Measurements from ENCODE around the gene ARRB2.
"Not testable (repeated sequence)": the region's sequence is repeated elsewhere in the genome, so short reads cannot be mapped to it uniquely, and the experiment has no call there.

The ARRB2 gene

DNA sequence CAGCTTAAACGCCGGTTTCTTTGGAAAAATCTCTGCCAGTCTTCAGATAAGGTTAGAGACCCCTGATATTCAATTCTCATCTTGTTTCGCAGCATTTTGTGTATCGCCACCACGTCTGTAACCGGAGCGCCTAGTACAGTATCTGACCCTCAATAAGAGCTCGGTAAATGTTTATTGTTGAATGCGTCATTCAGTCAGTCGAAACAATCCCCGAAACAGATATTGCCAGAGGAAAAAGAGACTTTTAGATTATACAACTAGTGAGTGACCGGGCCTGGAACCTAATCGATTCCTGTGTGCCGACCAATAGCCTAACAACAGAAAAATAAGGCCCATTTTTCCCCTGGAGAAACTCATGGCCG is 7.1 kb upstream of the ARRB2 start:
- DNase-seq: no peak

DNA sequence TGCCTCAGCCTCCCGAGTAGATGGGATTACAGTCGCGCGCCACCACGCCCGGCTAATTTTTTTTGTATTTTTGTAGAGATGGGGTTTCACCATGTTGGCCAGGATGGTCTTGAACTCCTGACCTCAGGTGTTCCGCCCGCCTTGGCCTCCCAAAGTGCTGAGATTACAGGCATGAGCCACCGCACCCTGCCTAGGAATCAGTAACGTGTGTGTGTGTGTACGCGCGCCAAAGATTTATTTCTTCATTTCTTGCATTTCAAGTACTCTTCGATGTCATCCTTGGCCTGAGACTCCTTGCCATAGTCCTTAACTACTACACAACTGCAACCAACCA is 5.9 kb upstream of the ARRB2 start:
- DNase-seq: not testable (repeated sequence)

DNA sequence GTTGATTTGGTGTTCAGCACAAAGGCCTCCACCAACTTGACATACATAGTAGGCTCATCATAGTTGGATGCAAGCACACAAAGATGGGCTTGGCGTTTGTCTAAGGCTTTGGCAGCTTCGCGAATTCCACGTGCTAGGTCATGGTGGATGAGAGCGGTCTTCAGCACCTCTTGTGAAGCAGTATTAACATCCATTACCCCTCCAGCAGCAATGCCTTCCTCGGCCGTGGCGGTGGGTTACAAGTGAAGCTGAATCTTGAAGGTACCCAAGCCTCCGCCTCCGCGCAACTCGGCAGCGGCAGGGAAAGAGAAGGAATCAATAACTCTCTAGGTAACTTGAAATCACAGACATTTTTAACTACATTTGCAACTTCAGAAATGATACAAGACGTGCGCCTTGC is 5.4 kb upstream of the ARRB2 start:
- DNase-seq: no peak

DNA sequence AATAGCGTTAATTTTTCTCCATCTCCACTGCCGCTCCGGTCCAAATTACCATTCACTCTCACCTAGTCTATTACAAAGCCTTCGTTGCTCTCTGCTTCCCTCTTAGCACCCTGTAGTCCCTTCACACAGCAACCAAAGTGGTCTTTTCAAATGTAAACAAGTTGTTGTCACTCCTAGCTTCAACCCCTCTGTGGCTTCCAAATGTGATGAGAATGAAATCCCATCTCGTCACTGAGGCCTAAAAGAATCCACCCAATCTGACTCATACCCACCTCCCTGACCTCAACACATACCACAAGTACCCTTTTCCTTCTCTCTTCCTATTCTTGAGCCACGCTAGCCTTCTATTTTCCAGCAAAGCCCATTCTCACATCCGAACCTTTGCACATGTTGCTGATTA is 4.3 kb upstream of the ARRB2 start:
- no peak for DNase-seq

DNA sequence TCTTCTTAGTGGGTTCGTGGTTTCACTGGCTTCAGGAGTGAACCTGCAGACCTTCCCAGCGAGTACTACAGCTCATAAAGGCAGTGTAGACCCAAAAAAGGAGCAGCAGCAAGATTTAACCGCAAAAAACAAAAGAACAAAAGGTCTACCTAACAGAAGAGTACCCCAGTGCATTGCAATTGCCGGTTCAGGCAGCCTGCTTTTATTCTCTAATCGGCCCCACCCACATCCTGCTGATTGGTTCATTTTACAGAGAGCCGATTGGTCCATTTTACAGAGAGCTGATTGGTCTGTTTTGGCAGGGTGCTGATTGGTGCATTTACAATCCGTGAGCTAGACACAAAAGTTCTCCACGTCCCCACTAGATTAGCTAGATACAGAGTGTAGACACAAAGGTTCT is 2.0 kb upstream of the ARRB2 start:
- no peak for DNase-seq

DNA sequence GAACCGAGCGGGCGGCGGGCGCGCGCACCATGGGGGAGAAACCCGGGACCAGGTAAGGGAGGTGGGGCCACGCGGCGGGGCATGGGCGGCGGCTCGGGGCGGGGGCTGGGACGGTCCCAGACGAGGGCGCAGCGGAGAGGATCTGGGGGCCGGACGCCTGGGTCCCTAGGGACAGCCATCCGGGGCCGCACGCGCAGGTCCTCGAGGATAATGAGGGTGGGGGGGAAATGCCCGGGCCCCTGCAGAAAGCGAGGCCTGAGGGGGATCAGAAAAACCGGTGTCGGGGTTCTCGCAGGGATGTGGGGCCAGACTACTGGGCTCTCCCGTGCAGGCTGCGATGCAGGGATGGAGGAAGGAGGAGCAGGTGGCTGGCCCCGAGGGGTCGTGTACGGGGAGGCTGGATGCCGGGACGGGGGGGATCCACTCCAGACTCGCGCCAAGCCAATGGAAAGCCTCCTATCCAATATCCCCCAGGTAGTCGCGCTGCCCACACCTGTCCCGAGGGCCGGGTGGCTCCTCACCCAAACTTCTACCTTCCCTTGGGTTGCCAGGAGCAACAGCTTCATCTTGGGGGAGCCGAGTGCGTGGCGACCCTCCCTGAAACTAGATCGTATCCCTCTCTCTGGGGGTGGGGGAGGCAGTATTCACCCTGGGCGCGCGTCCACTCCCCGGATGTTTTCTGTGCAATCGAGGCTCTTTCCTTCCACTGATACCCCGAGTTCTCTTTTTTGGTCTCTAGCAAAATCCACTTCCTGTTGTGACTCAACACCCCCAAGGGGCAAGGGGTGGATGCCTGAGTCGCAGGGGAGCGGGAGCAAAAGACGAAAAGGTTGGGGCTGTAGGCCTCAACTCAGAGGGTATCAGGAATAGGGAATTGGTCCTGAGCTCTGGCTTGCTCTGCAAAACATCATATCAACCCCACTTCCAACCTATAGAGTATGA is 532 bp downstream of the ARRB2 start:
- no peak for DNase-seq

DNA sequence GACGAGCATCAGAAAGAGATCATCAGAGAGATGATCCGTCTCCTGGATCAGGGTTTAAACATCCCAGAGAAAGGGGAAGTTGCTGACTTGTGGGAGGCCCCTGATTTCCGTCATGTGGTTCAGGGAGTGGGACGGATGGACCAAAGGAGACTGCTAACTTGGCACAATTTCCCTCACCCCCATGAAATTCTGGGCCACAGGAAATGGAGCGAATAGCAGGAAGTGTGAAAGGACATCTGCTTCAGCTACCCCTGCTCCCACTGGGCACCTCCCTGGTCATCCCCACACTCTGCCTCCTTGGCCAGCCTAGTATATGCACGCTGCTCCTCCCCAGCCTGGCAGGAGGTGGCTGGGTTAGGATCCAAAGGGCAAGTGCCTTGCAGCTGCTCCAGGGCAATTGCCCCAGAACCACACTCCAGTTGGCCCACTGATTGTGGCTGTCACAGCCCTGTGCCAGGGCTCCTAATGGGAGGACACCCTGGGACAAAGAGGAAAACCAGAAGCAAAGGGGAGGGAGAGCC is 1.3 kb downstream of the ARRB2 start:
- DNase-seq: no peak

DNA sequence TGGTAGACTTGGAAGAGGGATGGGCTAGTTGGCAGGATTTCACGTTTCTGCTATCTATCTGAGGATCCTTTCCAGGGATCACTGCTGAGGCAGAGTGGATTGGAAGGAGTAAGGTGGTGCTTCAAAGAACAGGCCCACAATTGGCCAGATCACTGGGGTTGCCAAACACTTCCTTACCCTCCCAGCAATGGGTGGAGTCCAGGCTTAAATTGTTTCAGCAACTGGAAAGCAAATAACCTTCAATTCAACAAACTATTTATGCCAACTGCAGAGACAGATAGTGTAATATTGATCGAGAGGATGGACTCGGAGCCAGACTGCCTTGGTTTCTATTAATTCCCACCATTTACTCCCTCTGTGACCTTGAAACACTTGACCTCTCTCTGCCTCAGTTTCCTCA is 2.1 kb downstream of the ARRB2 start:
- no peak for DNase-seq

DNA sequence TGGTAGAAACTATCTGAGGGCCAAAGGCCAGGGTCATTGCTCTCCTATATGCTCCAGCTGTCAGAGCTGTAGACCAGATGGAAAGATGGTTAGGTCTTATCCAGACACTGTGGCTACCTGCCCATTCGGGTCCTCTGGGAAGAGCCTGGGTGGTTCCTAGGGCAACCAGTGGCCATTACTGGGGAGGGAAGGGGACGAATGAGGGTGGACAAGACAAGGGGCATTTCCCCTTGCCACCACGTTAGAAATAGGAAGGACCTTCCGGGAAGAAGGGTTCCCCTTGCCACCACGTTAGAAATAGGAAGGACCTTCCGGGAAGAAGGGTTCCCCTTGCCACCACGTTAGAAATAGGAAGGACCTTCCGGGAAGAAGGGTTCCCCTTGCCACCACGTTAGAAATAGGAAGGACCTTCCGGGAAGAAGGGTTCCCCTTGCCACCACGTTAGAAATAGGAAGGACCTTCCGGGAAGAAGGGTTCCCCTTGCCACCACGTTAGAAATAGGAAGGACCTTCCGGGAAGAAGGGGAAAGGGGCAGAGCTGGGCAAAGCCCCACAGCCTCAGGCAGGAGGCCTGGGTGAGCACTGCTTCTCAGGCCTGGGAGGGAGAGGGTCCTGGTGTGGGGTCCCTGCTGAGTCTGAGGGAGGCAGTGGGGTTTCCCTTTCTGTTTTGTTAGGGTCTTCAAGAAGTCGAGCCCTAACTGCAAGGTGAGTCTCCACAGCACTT is 4.1 kb downstream of the ARRB2 start:
- not testable (repeated sequence) for DNase-seq

DNA sequence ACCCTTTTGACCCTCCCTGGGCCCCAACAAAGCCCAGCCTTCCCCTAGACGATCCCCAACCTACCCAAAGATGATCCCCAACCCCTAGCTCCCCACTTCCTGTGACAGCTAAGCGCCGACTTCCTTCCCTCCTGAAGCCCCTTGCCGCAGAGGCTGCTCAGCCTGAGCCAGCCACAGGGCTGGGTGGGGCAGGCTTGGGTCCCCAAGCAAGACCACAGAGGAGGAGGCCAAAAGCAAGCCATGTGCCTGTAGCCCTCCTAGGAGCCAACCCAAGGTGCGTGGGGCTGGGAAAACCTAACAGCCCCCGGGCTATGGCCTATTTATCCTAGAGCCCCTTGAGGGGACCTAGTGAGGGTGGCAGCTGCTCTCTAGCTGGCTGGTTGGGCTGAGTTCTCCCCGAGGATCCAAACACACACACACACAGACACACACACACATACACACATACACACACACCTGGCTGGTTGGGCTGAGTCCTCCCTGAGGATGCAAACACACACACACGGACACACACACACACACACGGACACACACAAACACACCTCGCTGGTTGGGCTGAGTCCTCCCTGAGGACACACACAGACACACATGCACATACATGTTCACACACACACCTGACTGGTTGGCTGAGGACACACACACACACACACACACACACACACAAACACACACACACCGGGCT is 4.8 kb downstream of the ARRB2 start:
- peak; percentile 37 for DNase-seq

DNA sequence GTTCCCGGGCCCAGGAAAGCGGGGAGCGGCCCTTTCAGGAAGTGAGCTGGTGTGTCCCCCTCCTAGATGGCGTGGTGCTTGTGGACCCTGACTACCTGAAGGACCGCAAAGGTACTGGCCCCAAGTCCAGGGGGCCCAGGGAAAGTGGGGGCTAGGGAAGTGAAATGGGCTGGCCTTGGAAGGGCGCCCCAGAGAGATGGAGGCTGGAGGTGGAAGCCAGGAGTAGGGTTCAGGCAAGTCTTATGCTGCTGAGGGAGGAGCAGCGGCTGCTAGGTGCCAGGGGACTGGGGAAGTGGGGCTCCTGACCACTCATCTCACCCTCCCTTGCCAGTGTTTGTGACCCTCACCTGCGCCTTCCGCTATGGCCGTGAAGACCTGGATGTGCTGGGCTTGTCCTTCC is 5.6 kb downstream of the ARRB2 start:
- no peak for DNase-seq

DNA sequence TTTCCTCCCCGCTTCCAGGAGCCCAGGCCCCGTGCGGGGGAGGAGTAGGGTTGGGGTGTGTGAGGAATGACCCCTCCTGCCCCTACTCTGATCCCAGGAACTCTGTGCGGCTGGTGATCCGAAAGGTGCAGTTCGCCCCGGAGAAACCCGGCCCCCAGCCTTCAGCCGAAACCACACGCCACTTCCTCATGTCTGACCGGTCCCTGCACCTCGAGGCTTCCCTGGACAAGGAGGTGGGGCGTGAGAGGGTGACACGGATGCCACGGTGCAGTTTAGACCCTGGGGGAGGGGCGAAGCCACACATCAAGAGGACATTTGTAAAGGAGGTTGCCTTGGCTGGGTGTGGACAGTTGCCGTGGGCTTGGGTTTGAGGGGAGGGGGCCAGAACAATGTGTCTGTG is 7.4 kb downstream of the ARRB2 start:
- no peak for DNase-seq

DNA sequence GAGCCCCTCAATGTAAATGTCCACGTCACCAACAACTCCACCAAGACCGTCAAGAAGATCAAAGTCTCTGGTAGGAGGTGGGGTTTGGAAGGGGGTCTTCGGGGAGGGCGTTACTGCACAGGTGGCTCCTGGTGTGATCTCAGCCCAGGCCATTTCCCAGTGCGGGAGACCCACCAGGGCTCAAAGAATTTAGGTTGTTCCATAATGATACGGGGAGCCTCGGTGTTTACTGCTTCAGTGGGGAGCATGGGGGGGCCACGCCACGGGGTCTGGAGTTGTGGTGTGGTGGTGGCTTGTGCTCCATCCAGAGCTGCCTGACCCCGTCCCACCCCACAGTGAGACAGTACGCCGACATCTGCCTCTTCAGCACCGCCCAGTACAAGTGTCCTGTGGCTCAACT is 7.8 kb downstream of the ARRB2 start:
- no peak for DNase-seq

DNA sequence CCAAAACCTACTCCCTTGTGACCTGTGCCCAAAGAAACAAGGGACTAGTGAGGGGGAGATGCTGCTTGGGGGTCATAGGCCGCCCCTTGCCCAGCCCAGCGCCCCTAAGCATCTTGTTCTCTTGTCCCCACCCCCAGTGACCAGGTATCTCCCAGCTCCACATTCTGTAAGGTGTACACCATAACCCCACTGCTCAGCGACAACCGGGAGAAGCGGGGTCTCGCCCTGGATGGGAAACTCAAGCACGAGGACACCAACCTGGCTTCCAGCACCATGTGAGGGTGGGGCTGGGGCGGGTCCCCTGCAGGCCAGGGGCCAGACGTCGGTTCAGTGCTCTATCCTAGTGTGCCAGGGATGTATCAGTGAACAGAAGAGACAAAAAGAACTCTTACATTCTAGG is 8.7 kb downstream of the ARRB2 start:
- DNase-seq: no peak

DNA sequence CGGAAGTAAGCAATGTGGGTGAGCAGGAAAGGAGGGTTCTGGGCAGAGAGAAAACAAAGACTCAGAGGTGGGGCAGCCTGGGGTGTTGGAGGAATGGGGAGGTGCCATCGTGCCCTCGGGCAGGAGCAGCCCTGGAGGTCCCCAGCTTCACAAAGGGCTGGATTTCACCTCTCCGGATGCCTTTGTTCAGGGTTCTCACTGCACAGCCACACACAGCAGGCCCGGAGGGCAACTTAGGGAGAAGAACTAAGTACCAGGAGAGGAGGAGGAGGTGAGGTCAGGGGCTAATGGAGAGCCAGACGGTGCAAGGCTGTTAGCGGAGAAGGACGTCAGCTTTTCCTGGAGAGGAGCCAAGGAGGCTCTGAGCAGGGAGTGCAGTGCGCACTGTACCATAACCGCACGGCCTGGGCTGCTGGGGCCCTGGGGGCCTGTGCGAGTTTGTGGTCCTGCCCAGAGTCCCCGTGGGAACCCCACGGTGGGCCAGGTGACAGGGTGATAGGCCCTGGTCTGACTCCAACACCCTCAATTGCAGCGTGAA is 9.3 kb downstream of the ARRB2 start:
- DNase-seq: no peak

DNA sequence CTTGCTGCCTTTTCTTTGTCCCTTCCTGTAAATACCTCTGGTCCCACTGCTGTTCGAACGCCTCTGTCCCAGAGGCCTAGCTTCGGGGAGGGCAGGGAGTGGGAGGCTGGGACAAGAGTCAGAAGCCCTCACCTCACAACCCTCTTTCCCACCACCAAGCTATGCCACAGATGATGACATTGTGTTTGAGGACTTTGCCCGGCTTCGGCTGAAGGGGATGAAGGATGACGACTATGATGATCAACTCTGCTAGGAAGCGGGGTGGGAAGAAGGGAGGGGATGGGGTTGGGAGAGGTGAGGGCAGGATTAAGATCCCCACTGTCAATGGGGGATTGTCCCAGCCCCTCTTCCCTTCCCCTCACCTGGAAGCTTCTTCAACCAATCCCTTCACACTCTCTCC is 10.4 kb downstream of the ARRB2 start:
- no peak for DNase-seq

DNA sequence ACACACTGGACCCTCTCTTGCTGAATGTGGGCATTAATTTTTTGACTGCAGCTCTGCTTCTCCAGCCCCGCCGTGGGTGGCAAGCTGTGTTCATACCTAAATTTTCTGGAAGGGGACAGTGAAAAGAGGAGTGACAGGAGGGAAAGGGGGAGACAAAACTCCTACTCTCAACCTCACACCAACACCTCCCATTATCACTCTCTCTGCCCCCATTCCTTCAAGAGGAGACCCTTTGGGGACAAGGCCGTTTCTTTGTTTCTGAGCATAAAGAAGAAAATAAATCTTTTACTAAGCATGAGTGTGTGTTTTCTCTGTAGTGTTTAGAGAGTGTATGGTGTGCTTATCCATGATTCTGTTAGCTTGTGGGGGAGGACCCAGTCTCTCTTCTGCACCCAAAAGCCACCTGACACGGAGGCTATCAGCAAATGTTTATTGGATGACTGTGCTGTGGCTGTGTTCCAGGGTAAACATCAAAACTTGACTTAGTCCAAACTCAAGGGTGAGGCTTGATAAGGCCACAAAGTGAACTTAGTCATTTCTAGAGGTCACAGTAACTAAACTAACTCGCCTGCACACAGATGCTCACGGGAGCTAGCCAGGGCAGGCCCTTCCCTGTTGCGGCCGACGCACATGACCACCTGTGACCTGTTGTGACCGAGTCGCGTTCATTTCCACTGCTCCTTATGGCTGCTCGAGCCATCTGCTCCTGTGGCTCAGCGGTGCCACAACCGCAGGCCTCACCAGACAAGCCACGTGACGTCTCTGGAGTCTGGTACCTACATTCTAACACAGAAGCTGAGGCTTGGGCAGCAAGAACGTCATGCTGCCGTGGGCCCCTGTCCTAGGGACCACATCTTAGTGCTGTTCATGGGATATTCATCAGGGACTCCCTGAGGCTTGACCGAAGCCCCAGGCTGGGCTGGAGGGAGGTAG is 11.0 kb downstream of the ARRB2 start:
- DNase-seq: peak; percentile 46

DNA sequence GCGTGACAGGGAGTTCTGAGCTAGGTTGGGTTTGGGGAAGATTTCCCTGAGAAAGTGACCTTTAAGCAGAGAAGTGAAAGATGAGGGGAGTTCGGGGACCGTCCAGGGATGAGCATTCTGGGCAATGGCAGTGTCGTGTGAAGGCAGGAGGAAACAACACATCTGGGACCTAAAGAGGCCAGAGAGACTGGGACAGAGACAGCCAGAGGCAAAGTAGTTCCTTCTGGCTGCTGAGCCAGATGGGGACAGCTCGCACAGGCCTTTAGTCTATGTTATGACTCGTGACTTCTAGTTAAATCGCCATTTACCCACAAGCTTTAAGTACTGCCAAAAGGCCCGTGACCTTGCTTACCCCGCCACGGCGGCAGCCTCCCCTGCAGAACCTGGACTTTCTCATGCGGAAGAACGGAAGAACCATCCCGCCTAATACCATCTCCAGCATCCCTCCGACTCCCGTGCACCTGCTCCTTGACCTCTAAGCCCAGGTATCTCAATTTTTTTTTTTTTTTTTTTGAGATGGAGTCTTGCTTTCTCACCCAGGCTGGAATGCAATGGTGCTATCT is 12.3 kb downstream of the ARRB2 start:
- DNase-seq: no peak

DNA sequence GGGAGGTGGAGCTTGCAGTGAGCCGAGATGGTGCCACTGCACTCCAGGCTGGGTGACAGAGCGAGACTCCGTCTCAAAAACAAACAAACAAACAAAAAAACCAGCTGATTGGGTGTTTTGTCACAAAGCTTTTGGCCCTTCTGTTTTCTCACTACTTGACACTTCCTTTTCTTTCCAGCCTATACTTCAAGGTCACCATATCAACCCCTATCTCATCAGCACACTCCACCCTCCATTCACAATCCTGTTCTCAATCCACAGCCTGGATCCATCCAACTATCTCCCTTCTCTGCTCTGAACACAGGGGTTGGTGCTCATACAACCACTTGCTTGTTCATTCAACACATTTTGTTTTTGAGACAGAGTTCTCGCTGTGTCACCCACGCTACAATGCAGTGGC is 14.2 kb downstream of the ARRB2 start:
- DNase-seq: no peak

DNA sequence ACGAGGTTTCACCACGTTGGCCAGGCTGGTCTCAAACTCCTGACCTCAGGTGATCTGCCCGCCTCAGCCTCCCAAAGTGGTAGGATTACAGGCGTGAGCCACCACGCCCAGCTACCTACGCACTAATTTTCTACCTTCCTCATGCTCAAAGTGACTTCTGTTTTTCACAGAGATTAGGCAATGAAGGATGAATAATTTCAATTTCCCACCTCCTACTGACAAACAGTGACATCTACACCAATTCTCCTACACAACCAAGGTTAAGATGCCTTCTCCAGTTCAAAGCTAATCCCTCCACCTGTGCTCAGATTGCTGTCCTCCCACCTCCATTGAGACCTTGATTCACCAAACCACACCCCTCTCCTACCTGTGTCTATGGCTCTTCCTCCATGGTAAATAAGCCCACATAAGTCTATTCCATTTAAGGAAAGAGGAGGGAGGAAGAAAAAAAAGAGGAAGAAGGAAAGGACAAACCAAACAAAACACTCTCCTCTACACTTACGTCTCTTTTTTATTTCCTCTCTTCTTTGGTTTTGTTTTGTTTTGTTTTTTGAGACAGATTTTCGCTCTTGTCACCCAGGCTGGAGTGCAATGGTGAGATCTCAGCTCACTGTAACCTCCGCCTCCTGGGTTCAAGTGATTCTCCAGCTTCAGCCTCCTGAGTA is 15.3 kb downstream of the ARRB2 start:
- DNase-seq: no peak

DNA sequence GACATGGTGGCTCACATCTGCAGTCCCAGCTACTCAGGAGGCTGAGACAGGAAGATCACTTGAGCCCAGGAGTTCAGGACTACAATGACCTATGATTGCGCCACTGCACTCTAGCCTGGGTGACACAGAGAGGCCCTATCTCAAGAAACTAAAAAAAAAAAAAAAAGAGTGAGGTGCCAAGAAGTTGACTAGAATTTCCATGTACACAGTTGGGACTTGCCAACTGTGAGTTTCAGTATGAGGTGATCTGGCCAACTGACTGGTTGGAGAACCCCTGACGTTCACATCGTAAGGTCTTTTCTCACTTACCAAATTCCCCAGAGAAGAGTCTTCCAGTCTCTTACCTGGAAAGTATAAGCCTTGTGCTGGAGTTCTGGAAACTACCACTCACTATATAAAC is 17.7 kb downstream of the ARRB2 start:
- DNase-seq: no peak
